GM18519 (cell line): ENCODE data around the gene GLT6D1.
"Not testable (repeated sequence)": the region's sequence is repeated elsewhere in the genome, so short reads cannot be mapped to it uniquely, and the experiment has no call there.

Experiments used
- ATAC-seq: cut with Tn5 transposase; IDR thresholded peaks from one replicate; pipeline ENCODE4 v1.9.1; 2021; ENCODE audit warnings: mild to moderate bottlenecking, moderate library complexity; ENCODE audit not compliant: unreplicated experiment, low FRiP score

GLT6D1 gene

GRCh38 chr9:135639196-135639595 lies at the start of gene GLT6D1:
GLT6D1 (minus strand) TSS chr9:135639540; CDS start chr9:135639187, 353 bp downstream.
- ATAC-seq, result no peak

- no peak for ATAC-seq
These were observed 49.7 kb upstream of the GLT6D1 start for GRCh38 chr9:135689011-135689410.

DNA sequence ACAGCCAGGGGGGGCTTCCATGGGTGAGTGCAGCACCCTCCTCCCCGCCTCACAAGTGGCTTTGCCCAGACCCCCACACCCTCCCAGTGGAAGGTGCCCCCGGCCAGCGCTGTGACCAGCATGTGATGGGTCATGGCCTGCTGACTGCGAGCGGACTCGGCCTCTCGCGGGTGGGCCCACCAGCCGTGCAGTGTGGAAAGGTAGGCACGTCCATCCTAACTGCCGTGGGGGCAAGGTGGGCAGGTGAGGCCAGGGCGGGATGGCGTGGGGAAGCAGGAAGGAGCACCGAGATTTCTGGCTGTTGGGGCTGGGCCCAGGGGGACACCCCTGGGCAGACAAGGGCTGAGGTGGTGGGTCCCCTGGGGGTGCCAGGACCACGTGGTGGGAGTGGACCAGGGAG lies 47.9 kb upstream of the GLT6D1 start:
- no peak for ATAC-seq

DNA sequence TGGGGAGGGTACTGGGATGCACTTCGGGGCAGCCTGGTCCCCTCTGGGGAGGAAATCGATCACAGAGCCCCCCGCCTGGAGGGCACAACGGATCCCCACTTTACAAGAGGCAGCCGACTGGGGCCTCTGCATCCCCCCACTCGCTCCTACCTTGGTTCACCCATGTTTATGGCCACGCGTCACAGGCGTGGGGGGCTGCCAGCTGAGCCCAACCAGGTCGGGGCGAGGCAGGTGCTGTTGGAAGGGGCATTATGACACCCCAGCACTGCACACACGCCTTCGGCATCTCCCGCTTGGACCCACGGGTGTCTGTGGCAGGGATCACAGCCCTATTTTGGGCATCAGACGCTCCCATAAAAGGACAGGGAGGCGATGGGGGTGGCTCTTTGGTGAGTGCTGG lies 45.4 kb upstream of the GLT6D1 start:
- no peak for ATAC-seq

- no peak for ATAC-seq
These were observed 44.2 kb upstream of the GLT6D1 start for GRCh38 chr9:135683401-135684034.

- no peak for ATAC-seq
These were observed 41.8 kb upstream of the GLT6D1 start for GRCh38 chr9:135681161-135681560.

DNA sequence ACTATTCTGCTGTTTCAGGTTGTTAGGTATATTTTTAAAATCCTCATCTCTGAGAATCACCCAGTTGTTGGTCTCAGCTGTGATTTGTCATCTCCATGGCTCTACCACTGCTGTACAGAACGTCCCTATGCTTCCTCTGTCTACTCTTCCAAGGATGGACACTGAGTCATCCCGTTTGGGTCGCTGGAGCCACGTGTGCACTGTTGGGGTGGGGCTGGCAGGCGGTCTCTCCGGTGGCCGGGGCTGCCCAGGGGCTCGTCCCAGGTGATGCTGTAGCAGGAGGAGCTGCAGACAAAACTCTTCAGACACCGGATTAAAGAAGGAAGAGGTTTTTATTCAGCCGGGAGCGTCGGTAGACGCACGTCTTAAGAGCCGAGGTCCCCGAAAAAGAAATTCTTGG lies 40.7 kb upstream of the GLT6D1 start:
- ATAC-seq, result no peak

- ATAC-seq, result no peak
These were observed 39.1 kb upstream of the GLT6D1 start for GRCh38 chr9:135678236-135679017.

GRCh38 chr9:135677641-135678168 lies 38.4 kb upstream of the GLT6D1 start:
- no peak for ATAC-seq

GRCh38 chr9:135676891-135677290 lies 37.6 kb upstream of the GLT6D1 start:
- no peak for ATAC-seq

DNA sequence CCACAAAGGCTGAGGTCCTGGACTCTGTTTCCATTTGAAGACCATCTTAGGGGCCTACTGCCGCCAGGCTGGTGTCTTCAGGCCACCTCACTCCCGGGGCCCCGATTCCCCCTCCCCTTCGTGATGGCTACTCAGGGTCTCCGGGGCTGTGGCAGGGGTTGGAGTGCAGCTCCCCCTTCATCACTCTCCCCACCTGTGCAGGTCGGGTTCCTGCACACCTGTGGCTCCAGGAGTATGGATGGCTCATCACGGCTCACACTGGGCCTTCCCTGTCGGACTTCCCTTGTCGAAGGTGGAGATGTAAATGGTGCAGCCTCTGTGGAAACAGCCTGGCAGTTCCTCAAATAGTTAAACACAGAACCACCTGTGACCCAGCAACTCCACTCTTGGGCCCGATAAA lies 35.6 kb upstream of the GLT6D1 start:
- ATAC-seq, result no peak

DNA sequence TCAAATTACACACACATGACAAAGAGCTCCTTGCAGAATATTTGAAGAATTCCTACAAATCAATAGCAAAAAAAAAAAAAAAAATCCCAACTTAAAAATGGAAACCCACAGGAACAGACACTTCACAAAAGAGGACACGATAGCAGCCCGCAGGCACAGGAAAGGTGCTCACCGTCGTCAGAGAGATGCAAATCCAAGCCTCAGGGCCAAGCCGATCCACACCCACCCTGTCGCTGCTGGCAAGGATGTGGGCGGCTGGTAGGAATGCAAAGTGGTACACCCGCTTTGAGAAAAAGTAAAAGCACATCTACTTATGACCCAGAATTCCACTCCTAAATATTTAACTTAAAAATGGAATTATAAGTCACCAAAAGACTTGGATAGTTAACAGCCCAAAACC lies 34.6 kb upstream of the GLT6D1 start:
- no peak for ATAC-seq

DNA sequence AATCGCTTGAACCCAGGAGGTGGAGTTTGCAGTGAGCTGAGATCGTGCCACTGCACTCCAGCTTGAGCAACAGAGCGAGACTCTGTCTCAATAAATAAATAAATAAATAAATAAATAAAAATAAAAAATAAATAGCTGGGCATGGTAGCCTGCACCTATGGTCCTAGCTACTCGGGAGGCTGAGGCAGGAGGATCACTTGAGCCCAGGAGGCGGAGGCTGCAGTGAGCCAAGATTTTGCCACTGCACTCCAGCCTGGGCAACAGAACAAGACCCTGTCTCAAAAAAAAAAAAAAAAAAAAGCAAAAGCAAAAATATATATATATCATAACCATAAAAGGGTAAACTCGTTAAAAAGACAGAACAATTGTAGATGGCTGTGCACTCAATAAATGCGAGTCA lies 33.4 kb upstream of the GLT6D1 start:
- ATAC-seq, result not testable (repeated sequence)

- no peak for ATAC-seq
These were observed 32.3 kb upstream of the GLT6D1 start for GRCh38 chr9:135671591-135672041.

- ATAC-seq, result no peak
These were observed 31.6 kb upstream of the GLT6D1 start for GRCh38 chr9:135670721-135671590.

DNA sequence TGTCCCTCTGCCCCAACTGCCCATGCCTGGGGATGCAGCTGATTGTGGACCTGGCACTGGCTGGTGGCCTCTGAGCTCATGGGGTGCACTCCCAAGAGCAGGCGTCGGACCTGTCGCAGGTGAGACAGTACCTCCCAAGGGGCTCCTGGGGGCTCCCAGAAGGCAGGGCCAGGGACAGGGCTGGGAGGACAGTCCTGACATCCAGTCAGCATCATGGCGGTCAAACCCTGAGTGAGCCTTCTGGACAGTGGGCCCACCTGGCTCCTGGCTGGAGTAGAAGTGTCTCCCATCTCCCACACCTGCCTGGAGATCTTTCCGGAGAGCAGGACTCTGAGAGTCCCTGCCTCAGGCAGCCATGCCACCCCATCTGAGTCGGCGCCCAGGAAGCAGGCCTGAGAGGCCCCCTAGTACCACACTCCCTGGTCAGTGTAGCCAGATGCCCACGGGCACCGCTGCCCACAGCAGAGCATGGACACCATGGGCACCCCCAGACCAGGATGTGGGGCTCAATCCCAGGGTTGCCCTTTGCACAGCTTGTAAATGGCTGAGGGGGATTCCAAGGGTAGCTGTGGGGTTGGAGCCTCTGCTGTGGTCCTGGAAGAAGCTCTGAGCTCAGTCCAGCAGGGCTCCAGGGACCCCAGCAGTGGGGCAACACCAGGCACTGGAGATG lies 30.4 kb upstream of the GLT6D1 start:
- ATAC-seq, result no peak

DNA sequence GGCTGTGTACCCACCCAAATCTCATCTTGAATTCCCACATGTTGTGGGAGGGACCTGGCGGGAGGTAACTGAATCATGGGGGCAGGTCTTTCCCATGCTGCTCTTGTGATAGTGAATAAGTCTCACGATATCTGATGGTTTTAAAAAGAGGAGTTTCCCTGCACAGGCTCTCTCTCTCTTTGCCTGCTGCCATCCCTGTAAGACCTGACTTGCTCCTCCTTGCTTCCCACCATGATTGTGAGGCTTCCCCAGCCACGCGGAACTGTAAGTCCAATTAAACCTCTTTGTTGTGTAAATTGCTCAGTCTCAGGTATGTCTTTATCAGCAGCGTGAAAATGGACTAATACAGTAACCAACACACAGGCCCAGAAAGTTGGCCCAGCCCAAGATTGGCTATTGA lies 29.7 kb upstream of the GLT6D1 start:
- ATAC-seq, result not testable (repeated sequence)

GRCh38 chr9:135667463-135668001 lies 28.2 kb upstream of the GLT6D1 start:
- ATAC-seq, result no peak

DNA sequence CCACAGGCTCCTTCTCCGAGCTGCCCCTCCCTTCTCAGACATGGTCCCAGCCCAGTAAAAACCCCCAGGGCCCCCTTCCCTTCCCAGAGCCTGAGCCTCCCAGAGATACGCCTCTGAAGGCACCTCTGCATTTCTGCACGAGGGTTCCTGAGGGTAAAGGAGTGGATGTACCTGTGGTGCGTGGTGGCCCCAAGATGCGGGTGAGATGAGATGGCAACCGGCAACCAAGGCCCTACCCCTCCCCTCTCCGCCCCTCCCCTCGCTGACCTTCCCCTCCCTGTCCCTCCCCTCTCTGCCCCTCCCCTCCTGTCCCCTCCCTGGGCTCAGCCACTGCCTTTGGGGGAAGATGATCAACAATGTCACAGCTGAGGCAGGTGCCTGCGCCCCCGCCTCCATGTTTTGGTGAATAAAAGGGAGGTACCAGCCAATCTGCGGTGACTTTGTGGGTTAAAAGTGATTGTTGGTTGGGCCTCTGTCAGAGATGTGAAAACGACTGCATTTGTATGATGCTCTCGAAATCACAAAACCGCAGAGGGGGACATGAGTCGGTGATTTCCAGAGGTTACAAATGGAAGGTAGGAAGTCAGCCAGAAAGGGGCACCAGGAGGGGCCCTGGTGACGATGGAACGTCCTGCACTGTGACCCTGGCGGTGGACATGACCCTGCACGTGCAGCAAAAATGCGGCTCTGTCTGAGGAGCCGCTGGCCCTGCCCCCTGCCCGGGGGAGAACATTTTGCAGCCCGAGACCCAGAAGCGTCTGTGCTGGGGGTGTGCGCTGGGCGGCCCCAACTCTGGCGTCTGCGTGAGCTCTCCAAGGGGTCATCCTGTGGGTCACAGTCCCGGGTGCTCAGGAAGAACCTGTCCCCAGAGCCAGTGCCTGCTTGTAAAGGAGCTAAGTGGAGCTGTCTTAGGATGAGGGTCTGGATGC lies 27.5 kb upstream of the GLT6D1 start:
- ATAC-seq, result no peak
